Left lung (tissue), 14 donors: Measurements from ENCODE around the gene DDIT4. TPM values are rescaled to one million over a fixed set of nuclear protein-coding genes. Genes with fewer than 3 reads are reported as not detected.
"Not testable (repeated sequence)": the region's sequence is repeated elsewhere in the genome, so short reads cannot be mapped to it uniquely, and the experiment has no call there.

Source experiments
- ATAC-seq: fragments of 200-7000 bp; cut with Tn5 transposase; one replicate; pipeline ENCODE4 v1.9.1; 2020; ENCODE audit warnings: moderate library complexity
- DNase-seq, 4 donors: peaks; one replicate each; pipeline ENCODE4 v3.0.0-alpha.2; 2013 to 2020
- H3K27ac ChIP-seq, 2 donors: fragments of 200-600 bp; sonication (generic) in 1 of 2; one replicate each; pipeline versions ENCODE4 v1.5.0 to v1.8.0; 2020 to 2021
- H3K27me3 ChIP-seq, 2 donors: fragments of 200-600 bp; sonication (generic) in 1 of 2; one replicate each; pipeline versions ENCODE4 v1.5.0 to v1.8.0; 2020 to 2021
- H3K36me3 ChIP-seq, 2 donors: fragments of 200-600 bp; sonication (generic) in 1 of 2; one replicate each; pipeline versions ENCODE4 v1.5.0 to v1.8.0; 2020 to 2021
- H3K4me1 ChIP-seq, 2 donors: fragments of 200-600 bp; one replicate each; pipeline ENCODE4 v1.8.0; 2021
- H3K4me3 ChIP-seq, 2 donors: fragments of 200-600 bp; sonication (generic) in 1 of 2; one replicate each; pipeline versions ENCODE4 v1.5.0 to v1.8.0; 2020 to 2021; ENCODE audit warnings: mild to moderate bottlenecking in 1 of 2
- H3K9me3 ChIP-seq, 2 donors: fragments of 200-600 bp; sonication (generic) in 1 of 2; one replicate each; pipeline versions ENCODE4 v1.5.0 to v1.8.0; 2020 to 2021
- intact Hi-C, 2 donors: fragments of 100-400 bp; cut with DNase I; formaldehyde crosslinking; loops; one replicate each; pipeline versions ENCODE4 v1.11.2 to v1.14.2; 2022
- long read RNA-seq, 12 donors: library from polyadenylated mRNA in 2 of 12; unstranded in 2 of 12; transcript quantifications; one replicate each; pipeline ENCODE4 v2.0.0 and lab custom pipeline, GENCODE V29; 2019 to 2026
- polyA plus RNA-seq, 6 donors: library from polyadenylated mRNA; unstranded; fragments of 120-200 nt; gene quantifications; one replicate each; pipeline ENCODE4 v1.2.1, GENCODE V29; 2013; ENCODE audit not compliant: insufficient read length in 6 of 6
- total RNA-seq, 2 donors: library from RNA; stranded (reverse); fragmentation: NEBNext Ultra II Directional; extraction: Animal tissue kit (Norgen Biotek cat#: 25700); gene quantifications; one replicate each; pipeline ENCODE4 v1.2.1, GENCODE V29; 2021
- TF ChIP-seq, protein P1 (sequence below), 2 donors: fragments of 200-600 bp; sonication (generic) in 1 of 2; IDR thresholded peaks; one replicate each; pipeline versions ENCODE4 v1.5.0 to v1.8.0; 2021; ENCODE audit warnings: antibody characterized with exemption in 2 of 2
- donor health status: DM: no; HTN: yes; CAD: no.
- donor health status: DM: no; HTN: no; CAD: no.

Gene DDIT4, protein sequence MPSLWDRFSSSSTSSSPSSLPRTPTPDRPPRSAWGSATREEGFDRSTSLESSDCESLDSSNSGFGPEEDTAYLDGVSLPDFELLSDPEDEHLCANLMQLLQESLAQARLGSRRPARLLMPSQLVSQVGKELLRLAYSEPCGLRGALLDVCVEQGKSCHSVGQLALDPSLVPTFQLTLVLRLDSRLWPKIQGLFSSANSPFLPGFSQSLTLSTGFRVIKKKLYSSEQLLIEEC
- total RNA-seq, result 10 to 100 TPM; 40.7 to 73.8 TPM
- 10 to 100 TPM; 49.7 to 98.7 (median 56.4) TPM for polyA plus RNA-seq
- long read RNA-seq, donor 1, transcript DDIT4-201 (3 exons, 1,748 nt), result major isoform, 37 of 42 reads
- long read RNA-seq, donor 1, partial matches to known transcripts, result 0 of 42 reads
- long read RNA-seq, donor 1, other reads (novel, unspliced or antisense), result 0 of 42 reads
- long read RNA-seq, donor 2, transcript DDIT4-201 (3 exons, 1,748 nt), result major isoform, 40 of 45 reads
- long read RNA-seq, donor 2, partial matches to known transcripts, result 0 of 45 reads
- long read RNA-seq, donor 2, other reads (novel, unspliced or antisense), result 0 of 45 reads
- long read RNA-seq, donor 3, transcript DDIT4-201 (3 exons, 1,748 nt), result major isoform, 49 of 53 reads
- long read RNA-seq, donor 3, partial matches to known transcripts, result 0 of 53 reads
- long read RNA-seq, donor 3, other reads (novel, unspliced or antisense), result 0 of 53 reads
- long read RNA-seq, donor 4, transcript DDIT4-201 (3 exons, 1,748 nt), result major isoform, 45 of 47 reads
- long read RNA-seq, donor 4, partial matches to known transcripts, result 0 of 47 reads
- long read RNA-seq, donor 4, other reads (novel, unspliced or antisense), result 1 of 47 reads
- long read RNA-seq, donor 5, transcript DDIT4-201 (3 exons, 1,748 nt), result major isoform, 37 of 40 reads
- long read RNA-seq, donor 5, partial matches to known transcripts, result 0 of 40 reads
- long read RNA-seq, donor 5, other reads (novel, unspliced or antisense), result 0 of 40 reads
- long read RNA-seq, donor 6, transcript DDIT4-201 (3 exons, 1,748 nt), result major isoform, 37 of 42 reads
- long read RNA-seq, donor 6, partial matches to known transcripts, result 0 of 42 reads
- long read RNA-seq, donor 6, other reads (novel, unspliced or antisense), result 0 of 42 reads
- long read RNA-seq, donor 7, transcript DDIT4-201 (3 exons, 1,748 nt), result major isoform, 58 of 60 reads
- long read RNA-seq, donor 7, partial matches to known transcripts, result 0 of 60 reads
- long read RNA-seq, donor 7, other reads (novel, unspliced or antisense), result 0 of 60 reads
- long read RNA-seq, donor 8, transcript DDIT4-201 (3 exons, 1,748 nt), result major isoform, 39 of 42 reads
- long read RNA-seq, donor 8, partial matches to known transcripts, result 0 of 42 reads
- long read RNA-seq, donor 8, other reads (novel, unspliced or antisense), result 0 of 42 reads
- long read RNA-seq, donor 9, partial matches to known transcripts, result 0 of 1 reads
- long read RNA-seq, donor 9, other reads (novel, unspliced or antisense), result 0 of 1 reads
- long read RNA-seq, donor 10, transcript DDIT4-201 (3 exons, 1,748 nt), result major isoform, 60 of 62 reads
- long read RNA-seq, donor 10, partial matches to known transcripts, result 0 of 62 reads
- long read RNA-seq, donor 10, other reads (novel, unspliced or antisense), result 1 of 62 reads
- long read RNA-seq, donor 11, transcript DDIT4-201 (3 exons, 1,748 nt), result major isoform, 54 of 62 reads
- long read RNA-seq, donor 11, transcript DDIT4-203 (2 exons, 753 nt), result minor isoform, 7 of 62 reads
- long read RNA-seq, donor 11, partial matches to known transcripts, result 0 of 62 reads
- long read RNA-seq, donor 11, other reads (novel, unspliced or antisense), result 0 of 62 reads
- long read RNA-seq, donor 12, transcript DDIT4-201 (3 exons, 1,748 nt), result major isoform, 26 of 37 reads
- long read RNA-seq, donor 12, partial matches to known transcripts, result 9 of 37 reads
- long read RNA-seq, donor 12, other reads (novel, unspliced or antisense), result 0 of 37 reads

DNA sequence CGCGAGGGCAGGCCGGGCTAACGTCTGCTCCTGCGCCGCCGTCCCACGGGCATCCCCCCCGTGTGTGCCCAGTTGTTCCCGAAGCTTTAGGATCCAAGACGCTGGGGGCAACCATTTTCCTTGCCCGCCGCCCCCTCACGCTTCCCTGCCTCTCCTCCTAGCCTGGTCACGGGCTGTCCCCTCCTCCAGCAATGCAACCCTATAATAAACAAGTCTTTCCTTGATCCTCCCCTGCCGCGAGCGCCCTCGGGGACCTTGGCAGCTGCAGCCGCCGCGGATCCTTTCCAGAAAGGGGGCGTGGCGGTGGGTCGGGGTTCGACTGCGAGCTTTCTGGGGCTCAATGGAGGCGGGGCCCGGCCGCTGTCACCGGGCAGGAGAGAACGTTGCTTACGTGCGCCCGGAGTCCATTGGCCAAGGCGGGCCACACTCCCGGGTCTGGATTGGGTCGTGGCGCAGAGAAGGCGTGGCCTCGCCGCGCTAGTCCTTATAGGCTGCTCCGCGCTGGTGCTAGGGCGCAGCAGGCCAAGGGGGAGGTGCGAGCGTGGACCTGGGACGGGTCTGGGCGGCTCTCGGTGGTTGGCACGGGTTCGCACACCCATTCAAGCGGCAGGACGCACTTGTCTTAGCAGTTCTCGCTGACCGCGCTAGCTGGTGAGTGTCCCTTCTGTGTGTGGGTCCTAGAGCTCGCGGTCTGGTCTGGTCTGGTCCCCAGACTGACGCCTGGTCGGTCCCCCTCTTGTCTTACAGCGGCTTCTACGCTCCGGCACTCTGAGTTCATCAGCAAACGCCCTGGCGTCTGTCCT, at the start of gene DDIT4:
TSS of gene DDIT4 (plus strand) at position 515 of the 803 bp plus-strand sequence. CDS start 293 bp downstream, outside the sequence.
- Histone ChIP-seq H3K27me3 (no peaks in the 10 kb centered on the region), H3K4me3 (peak within 1 kb of the TSS; percentile 83 to 96), H3K36me3 (peaks cover 0 to 20% of the 10 kb centered on the region in 2 donors), H3K4me1 (peaks cover 16 to 49% of the 10 kb centered on the region in 2 donors), H3K27ac (peak within 1 kb of the TSS; percentile 87 to 99), H3K9me3 (no peaks in the 10 kb centered on the region)
- intact Hi-C loops, result loop anchor here in 1 of 2 donors (10.0 kb wide), 1 partner anchor 61 kb away; no protein-coding TSS in a partner anchor
- DNase-seq (peak; percentile 99 to 100 (median 100)), ATAC-seq (peak; percentile 89)
- TF ChIP-seq, protein P1, sequence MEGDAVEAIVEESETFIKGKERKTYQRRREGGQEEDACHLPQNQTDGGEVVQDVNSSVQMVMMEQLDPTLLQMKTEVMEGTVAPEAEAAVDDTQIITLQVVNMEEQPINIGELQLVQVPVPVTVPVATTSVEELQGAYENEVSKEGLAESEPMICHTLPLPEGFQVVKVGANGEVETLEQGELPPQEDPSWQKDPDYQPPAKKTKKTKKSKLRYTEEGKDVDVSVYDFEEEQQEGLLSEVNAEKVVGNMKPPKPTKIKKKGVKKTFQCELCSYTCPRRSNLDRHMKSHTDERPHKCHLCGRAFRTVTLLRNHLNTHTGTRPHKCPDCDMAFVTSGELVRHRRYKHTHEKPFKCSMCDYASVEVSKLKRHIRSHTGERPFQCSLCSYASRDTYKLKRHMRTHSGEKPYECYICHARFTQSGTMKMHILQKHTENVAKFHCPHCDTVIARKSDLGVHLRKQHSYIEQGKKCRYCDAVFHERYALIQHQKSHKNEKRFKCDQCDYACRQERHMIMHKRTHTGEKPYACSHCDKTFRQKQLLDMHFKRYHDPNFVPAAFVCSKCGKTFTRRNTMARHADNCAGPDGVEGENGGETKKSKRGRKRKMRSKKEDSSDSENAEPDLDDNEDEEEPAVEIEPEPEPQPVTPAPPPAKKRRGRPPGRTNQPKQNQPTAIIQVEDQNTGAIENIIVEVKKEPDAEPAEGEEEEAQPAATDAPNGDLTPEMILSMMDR (IDR thresholded peaks at IDR 0.05), result no peak

DNA sequence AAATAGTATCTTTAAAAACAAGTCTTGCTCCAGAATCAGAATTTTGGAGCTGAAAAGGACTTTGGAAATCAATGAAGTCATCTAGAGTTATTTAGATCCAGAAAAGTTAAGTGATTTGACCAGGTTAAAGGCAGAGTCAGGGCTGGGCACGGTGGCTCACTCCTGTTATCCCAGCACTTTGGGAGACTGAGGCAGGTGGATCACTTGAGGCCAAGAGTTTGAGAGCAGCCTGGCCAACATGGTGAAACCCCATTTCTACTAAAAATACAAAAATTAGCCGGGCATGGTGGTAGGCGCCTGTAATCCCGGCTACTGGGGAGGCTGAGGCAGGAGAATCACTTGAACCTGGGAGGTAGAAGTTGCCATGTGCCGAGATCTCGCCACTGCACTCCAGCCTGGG, 49.5 kb upstream of the DDIT4 start:
- DNase-seq, H3K27me3 ChIP-seq, H3K4me3 ChIP-seq, intact Hi-C loops, H3K9me3 ChIP-seq, ATAC-seq: not testable (repeated sequence)
- Histone ChIP-seq H3K27ac (peak overlapping the region in 1 of 2 donors; percentile 70), H3K4me1 (peaks cover 0 to 44% of the 10 kb centered on the region in 2 donors), H3K36me3 (peaks cover 0 to 47% of the 10 kb centered on the region in 2 donors)

DNA sequence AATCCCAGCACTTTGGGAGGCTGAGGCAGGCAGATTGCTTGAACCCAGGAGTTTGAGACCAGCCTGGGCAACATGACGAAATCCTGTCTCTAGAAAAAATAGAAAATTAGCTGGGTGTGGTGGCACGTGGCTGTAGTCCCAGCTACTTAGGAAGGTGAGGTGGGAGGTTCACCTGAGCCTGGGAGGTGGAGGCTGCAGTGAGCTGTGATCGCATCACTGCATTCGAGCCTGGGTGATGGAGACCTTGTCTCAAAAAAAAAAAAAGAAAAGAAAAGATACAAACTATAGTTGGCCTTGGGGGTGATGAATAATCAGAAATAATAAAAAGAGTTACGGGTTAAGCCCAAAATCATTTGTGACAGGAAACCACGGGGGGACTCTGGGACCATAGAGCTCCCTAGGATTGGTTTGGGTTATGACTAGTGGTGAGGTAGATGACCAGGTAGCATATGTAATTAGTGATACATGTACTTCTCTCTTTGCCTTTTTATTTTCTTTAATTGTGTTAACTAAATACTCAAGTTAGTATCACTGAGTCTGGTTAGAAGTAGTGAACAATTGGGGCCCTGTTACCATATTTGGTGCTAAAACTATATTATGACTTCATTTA, 47.2 kb upstream of the DDIT4 start:
- TF ChIP-seq, protein P1 (IDR thresholded peaks at IDR 0.05), result no peak
- H3K27ac ChIP-seq, result no peak overlapping the region
- intact Hi-C loops, result no loop called here
- H3K27me3 ChIP-seq, result no peaks in the 10 kb centered on the region
- no peak overlapping the region for H3K4me3 ChIP-seq
- ATAC-seq (no peak), DNase-seq (no peak)
- peaks cover 9 to 51% of the 10 kb centered on the region in 2 donors for H3K4me1 ChIP-seq
- no peaks in the 10 kb centered on the region for H3K9me3 ChIP-seq
- H3K36me3 ChIP-seq, result peaks cover 0 to 45% of the 10 kb centered on the region in 2 donors

DNA sequence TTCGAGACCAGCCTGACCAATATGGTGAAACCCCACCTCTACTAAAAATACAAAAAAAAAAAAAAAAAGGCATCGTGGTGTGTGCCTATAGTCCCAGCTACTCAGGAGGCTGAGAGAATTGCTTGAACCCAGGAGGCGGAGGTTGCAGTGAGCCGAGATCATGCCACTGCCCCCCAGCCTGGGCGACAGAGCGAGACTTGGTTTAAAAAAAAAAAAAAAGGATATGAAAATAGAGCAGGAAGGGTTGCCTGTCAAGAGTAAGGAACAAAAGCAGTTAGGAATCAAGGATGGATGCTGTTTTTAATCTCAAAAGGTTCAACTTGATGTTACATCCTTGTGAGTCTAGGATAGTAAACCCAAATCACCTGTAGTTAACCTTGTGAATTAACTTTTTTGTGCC, 45.9 kb upstream of the DDIT4 start:
- no peak for DNase-seq
- peaks cover 9 to 42% of the 10 kb centered on the region in 2 donors for H3K4me1 ChIP-seq
- H3K27ac ChIP-seq, result no peak overlapping the region
- H3K36me3 ChIP-seq, result peaks cover 0 to 51% of the 10 kb centered on the region in 2 donors
- TF ChIP-seq, protein P1 (IDR thresholded peaks at IDR 0.05), result no peak
- no peak overlapping the region for H3K4me3 ChIP-seq
- intact Hi-C loops, result no loop called here
- H3K9me3 ChIP-seq, result no peaks in the 10 kb centered on the region
- no peaks in the 10 kb centered on the region for H3K27me3 ChIP-seq
- no peak for ATAC-seq
